Breast epithelium (tissue), 3 donors: Measurements from ENCODE around the gene TMEM63B.

Experiments
- CTCF ChIP-seq, 3 donors: fragments of 450-650 bp; IDR thresholded peaks; one replicate each; pipeline ENCODE4 v1.5.1; 2016 to 2017; ENCODE audit warnings: antibody characterized with exemption in 3 of 3, mild to moderate bottlenecking in 3 of 3, moderate library complexity in 3 of 3
- POLR2A ChIP-seq: fragments of 450-650 bp; IDR thresholded peaks from one replicate; pipeline ENCODE4 v1.6.1; 2016; ENCODE audit warnings: antibody characterized with exemption, mild to moderate bottlenecking, moderate library complexity
- POLR2AphosphoS5 ChIP-seq, 3 donors: sonication (generic); formaldehyde crosslinking; IDR thresholded peaks; one replicate each; pipeline ENCODE4 v1.6.1; 2017; ENCODE audit warnings: antibody characterized with exemption in 3 of 3

GRCh38 chr6:44084231-44085014, 42.9 kb upstream of the TMEM63B start:
- TF ChIP-seq CTCF (IDR thresholded peaks at IDR 0.05) (no peak), POLR2A (no peak), POLR2AphosphoS5 (IDR thresholded peaks at IDR 0.05) (no peak)
